ENCODE measurements around the gene NR4A3.

Gene NR4A3

GRCh38 chr9:99807276-99807852 lies 14.3 kb upstream of the NR4A3 start:
- Histone ChIP-seq H3K4me2 (ENCODE audit: insufficient read depth, low read length) (no peak overlapping the region), H3K4me3 (ENCODE audit: low read depth in 1 of 2, low read length in 2 of 2) (no peak overlapping the region), H3K27ac (ENCODE audit: low read length) (no peak overlapping the region), H3K36me3 (ENCODE audit: insufficient read depth, low read length) (no peaks in the 10 kb centered on the region), H4K20me1 (ENCODE audit: insufficient read depth, low read length) (no peaks in the 10 kb centered on the region), H3K4me1 (ENCODE audit: insufficient read depth, low read length) (no peaks in the 10 kb centered on the region), H2AFZ (ENCODE audit: low read depth, low read length) (no peak overlapping the region), H3K9ac (ENCODE audit: low read depth, low read length) (no peak overlapping the region), H3K27me3 (ENCODE audit: insufficient read depth, low read length, poor library complexity) (no peaks in the 10 kb centered on the region), H3K9me3 (ENCODE audit: insufficient read depth, low read length, severe bottlenecking) (no peaks in the 10 kb centered on the region), H3K79me2 (ENCODE audit: insufficient read depth, low read length) (no peaks in the 10 kb centered on the region)
- peak; percentile 87 for TF ChIP-seq CTCF (IDR thresholded peaks at IDR 0.05; ENCODE audit: borderline replicate concordance, extremely low read depth, low read length, poor library complexity, severe bottlenecking)
- TF ChIP-seq EZH2 (IDR thresholded peaks at IDR 0.05; ENCODE audit: borderline replicate concordance, low read depth, low read length, severe bottlenecking): no peak
- DNase-seq (peak; percentile 61), ATAC-seq (ENCODE audit: insufficient read depth, low read depth) (peak; percentile 83)

GRCh38 chr9:99807956-99808355 lies 13.7 kb upstream of the NR4A3 start:
- Histone ChIP-seq H2AFZ (ENCODE audit: low read depth, low read length) (no peak overlapping the region), H3K9me3 (ENCODE audit: insufficient read depth, low read length, severe bottlenecking) (no peaks in the 10 kb centered on the region), H3K4me3 (ENCODE audit: low read depth in 1 of 2, low read length in 2 of 2) (no peak overlapping the region), H3K27me3 (ENCODE audit: insufficient read depth, low read length, poor library complexity) (no peaks in the 10 kb centered on the region), H3K4me1 (ENCODE audit: insufficient read depth, low read length) (no peaks in the 10 kb centered on the region), H3K79me2 (ENCODE audit: insufficient read depth, low read length) (no peaks in the 10 kb centered on the region), H3K9ac (ENCODE audit: low read depth, low read length) (no peak overlapping the region), H3K36me3 (ENCODE audit: insufficient read depth, low read length) (no peaks in the 10 kb centered on the region), H4K20me1 (ENCODE audit: insufficient read depth, low read length) (no peaks in the 10 kb centered on the region), H3K27ac (ENCODE audit: low read length) (no peak overlapping the region), H3K4me2 (ENCODE audit: insufficient read depth, low read length) (no peak overlapping the region)
- no peak for TF ChIP-seq EZH2 (IDR thresholded peaks at IDR 0.05; ENCODE audit: borderline replicate concordance, low read depth, low read length, severe bottlenecking)
- TF ChIP-seq CTCF (IDR thresholded peaks at IDR 0.05; ENCODE audit: borderline replicate concordance, extremely low read depth, low read length, poor library complexity, severe bottlenecking): no peak
- ATAC-seq (ENCODE audit: insufficient read depth, low read depth) (no peak), DNase-seq (no peak)

- no peak for ATAC-seq (ENCODE audit: insufficient read depth, low read depth)
- no peaks in the 10 kb centered on the region for H3K36me3 ChIP-seq (ENCODE audit: insufficient read depth, low read length)
- no peak overlapping the region for H3K9ac ChIP-seq (ENCODE audit: low read depth, low read length)
- no peak for DNase-seq
- no peaks in the 10 kb centered on the region for H3K9me3 ChIP-seq (ENCODE audit: insufficient read depth, low read length, severe bottlenecking)
- no peaks in the 10 kb centered on the region for H3K79me2 ChIP-seq (ENCODE audit: insufficient read depth, low read length)
- no peaks in the 10 kb centered on the region for H4K20me1 ChIP-seq (ENCODE audit: insufficient read depth, low read length)
- H3K27ac ChIP-seq (ENCODE audit: low read length): no peak overlapping the region
- no peak for TF ChIP-seq CTCF (IDR thresholded peaks at IDR 0.05; ENCODE audit: borderline replicate concordance, extremely low read depth, low read length, poor library complexity, severe bottlenecking)
- TF ChIP-seq EZH2 (IDR thresholded peaks at IDR 0.05; ENCODE audit: borderline replicate concordance, low read depth, low read length, severe bottlenecking): no peak
- no peak overlapping the region for H3K4me2 ChIP-seq (ENCODE audit: insufficient read depth, low read length)
- no peaks in the 10 kb centered on the region for H3K4me1 ChIP-seq (ENCODE audit: insufficient read depth, low read length)
- H2AFZ ChIP-seq (ENCODE audit: low read depth, low read length): no peak overlapping the region
- H3K4me3 ChIP-seq (ENCODE audit: low read depth in 1 of 2, low read length in 2 of 2): no peak overlapping the region
- peaks cover under 1% of the 10 kb centered on the region for H3K27me3 ChIP-seq (ENCODE audit: insufficient read depth, low read length, poor library complexity)
These were observed 13.2 kb upstream of the NR4A3 start for GRCh38 chr9:99808454-99808853.

Measured in DND-41 (cell line).